Neural crest cell (in vitro differentiated cells): ENCODE data around the gene HOXB2. TPM values are rescaled to one million over a fixed set of nuclear protein-coding genes. Genes with fewer than 3 reads are reported as not detected.
A peak's percentile ranks its signal among the peaks of the same experiment; 100 is the strongest.

Source experiments
- DNase-seq: peaks from one replicate; pipeline ENCODE4 v3.0.0; 2021; ENCODE audit warnings: low read depth, mixed read lengths, low spot score
- H3K27ac Mint-ChIP-seq: one replicate; pipeline ENCODE4 v1.8.0; 2021; ENCODE audit warnings: mild to moderate bottlenecking, mixed read lengths; ENCODE audit not compliant: unreplicated experiment
- H3K27me3 Mint-ChIP-seq: 2 replicates; pipeline ENCODE4 v1.8.0; 2021; ENCODE audit warnings: low read depth, mild to moderate bottlenecking, mixed read lengths
- H3K36me3 Mint-ChIP-seq: 2 replicates; pipeline ENCODE4 v1.8.0; 2021; ENCODE audit warnings: low read depth, mild to moderate bottlenecking, mixed read lengths
- H3K4me1 Mint-ChIP-seq: 2 replicates; pipeline ENCODE4 v1.8.0; 2021; ENCODE audit warnings: mixed read lengths
- H3K4me3 Mint-ChIP-seq: one replicate; pipeline ENCODE4 v1.8.0; 2021; ENCODE audit warnings: mild to moderate bottlenecking, mixed read lengths
- H3K9me3 Mint-ChIP-seq: 2 replicates; pipeline ENCODE4 v1.8.0; 2021; ENCODE audit warnings: mixed read lengths
- total RNA-seq: library from RNA; stranded (reverse); gene quantifications from 2 replicates; pipeline ENCODE4 v1.2.1, GENCODE V29; 2021
- TF ChIP-seq, protein P1 (sequence below): fragments of 200-600 bp; sonication (generic); conservative IDR thresholded peaks from 2 replicates; pipeline ENCODE4 v1.5.0; 2021; ENCODE audit warnings: antibody characterized with exemption, mild to moderate bottlenecking

Gene HOXB2
- total RNA-seq, 1 donor from 2014 or later = 60.0 TPM

DNA sequence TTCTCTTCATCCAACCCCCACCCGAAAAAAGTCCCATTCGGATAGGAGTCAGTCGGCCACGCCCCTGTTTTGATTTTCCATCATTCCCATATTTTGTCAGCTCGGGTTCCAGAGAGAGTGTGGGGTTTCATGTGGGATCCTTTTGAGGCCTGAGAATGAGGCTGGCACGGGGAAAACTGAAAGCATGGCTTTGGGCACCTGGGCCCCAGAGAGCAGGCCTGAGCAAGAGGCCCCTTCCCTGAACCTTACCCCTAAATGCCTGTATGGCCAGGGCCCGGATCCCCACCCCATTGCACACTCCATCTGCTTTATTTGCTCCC lies 37.8 kb upstream of the HOXB2 start:
- Mint-ChIP-seq H3K36me3 (peaks cover 7% of the 10 kb centered on the region), H3K9me3 (no peaks in the 10 kb centered on the region), H3K4me1 (peaks cover 42% of the 10 kb centered on the region), H3K27ac (no peak overlapping the region), H3K27me3 (peaks cover 98% of the 10 kb centered on the region), H3K4me3 (peak overlapping the region; percentile 56)
- DNase-seq = no peak
- TF ChIP-seq, protein P1, sequence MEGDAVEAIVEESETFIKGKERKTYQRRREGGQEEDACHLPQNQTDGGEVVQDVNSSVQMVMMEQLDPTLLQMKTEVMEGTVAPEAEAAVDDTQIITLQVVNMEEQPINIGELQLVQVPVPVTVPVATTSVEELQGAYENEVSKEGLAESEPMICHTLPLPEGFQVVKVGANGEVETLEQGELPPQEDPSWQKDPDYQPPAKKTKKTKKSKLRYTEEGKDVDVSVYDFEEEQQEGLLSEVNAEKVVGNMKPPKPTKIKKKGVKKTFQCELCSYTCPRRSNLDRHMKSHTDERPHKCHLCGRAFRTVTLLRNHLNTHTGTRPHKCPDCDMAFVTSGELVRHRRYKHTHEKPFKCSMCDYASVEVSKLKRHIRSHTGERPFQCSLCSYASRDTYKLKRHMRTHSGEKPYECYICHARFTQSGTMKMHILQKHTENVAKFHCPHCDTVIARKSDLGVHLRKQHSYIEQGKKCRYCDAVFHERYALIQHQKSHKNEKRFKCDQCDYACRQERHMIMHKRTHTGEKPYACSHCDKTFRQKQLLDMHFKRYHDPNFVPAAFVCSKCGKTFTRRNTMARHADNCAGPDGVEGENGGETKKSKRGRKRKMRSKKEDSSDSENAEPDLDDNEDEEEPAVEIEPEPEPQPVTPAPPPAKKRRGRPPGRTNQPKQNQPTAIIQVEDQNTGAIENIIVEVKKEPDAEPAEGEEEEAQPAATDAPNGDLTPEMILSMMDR = no peak

GRCh38 chr17:48579760-48580554 lies 35.0 kb upstream of the HOXB2 start:
- peak overlapping the region; percentile 85 for H3K4me3 Mint-ChIP-seq
- H3K4me1 Mint-ChIP-seq = peaks cover 29% of the 10 kb centered on the region
- no peak for DNase-seq
- TF ChIP-seq, protein P1 = no peak
- H3K9me3 Mint-ChIP-seq = no peaks in the 10 kb centered on the region
- peaks cover 5% of the 10 kb centered on the region for H3K36me3 Mint-ChIP-seq
- H3K27ac Mint-ChIP-seq = no peak overlapping the region
- H3K27me3 Mint-ChIP-seq = peaks cover 82% of the 10 kb centered on the region

- peaks cover 5% of the 10 kb centered on the region for H3K36me3 Mint-ChIP-seq
- H3K9me3 Mint-ChIP-seq = no peaks in the 10 kb centered on the region
- peaks cover 76% of the 10 kb centered on the region for H3K27me3 Mint-ChIP-seq
- DNase-seq = no peak
- TF ChIP-seq, protein P1 = no peak
- H3K4me3 Mint-ChIP-seq = peak overlapping the region; percentile 85
- peaks cover 27% of the 10 kb centered on the region for H3K4me1 Mint-ChIP-seq
- no peak overlapping the region for H3K27ac Mint-ChIP-seq
Measured at GRCh38 chr17:48579471-48579759, 34.5 kb upstream of the HOXB2 start.

- TF ChIP-seq, protein P1 = no peak
- Mint-ChIP-seq H3K27me3 (peaks cover 71% of the 10 kb centered on the region), H3K4me3 (peak overlapping the region; percentile 85), H3K27ac (no peak overlapping the region), H3K4me1 (peaks cover 25% of the 10 kb centered on the region), H3K36me3 (peaks cover 5% of the 10 kb centered on the region), H3K9me3 (no peaks in the 10 kb centered on the region)
- no peak for DNase-seq
Measured at GRCh38 chr17:48578616-48579470, 33.9 kb upstream of the HOXB2 start.

DNA sequence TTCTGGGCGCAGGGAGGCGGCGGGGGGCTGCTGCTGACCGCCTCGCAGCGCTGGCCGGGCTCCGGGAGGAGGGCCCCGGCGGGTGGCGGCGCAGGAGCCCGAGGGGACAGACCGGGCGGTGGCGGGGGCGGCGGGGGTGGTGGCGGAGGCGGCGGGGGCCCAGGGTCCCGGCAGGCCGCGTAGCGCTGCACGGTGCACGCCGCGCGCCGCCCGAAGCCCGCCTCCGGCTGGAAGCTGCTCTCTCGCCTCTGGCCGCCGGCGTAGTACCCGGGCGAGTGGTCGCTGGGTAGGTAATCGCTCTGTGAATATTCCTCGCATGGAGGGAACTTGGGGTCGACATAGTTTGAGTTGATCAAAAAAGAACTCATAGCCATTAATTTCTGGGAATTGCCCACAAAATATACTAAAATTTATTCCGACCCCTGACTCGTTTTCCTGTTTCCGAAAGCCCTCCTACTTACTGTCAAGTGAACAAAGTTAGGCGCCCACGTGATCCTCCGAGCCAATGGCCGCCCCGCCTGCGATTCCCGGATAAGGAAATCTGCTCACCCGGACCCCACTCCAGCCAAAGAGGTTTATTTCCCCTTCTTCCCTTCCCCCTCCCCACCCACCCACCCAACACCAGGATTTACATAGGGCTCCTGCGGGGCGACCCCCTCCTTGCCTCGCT lies 33.2 kb upstream of the HOXB2 start, which contains the start of gene HOXB4:
TSS of gene HOXB4 (minus strand) at position 405 of the 670 bp plus-strand sequence. CDS start at position 374, 31 bp downstream.
- H3K4me3 Mint-ChIP-seq = peak within 1 kb of the TSS; percentile 90
- H3K9me3 Mint-ChIP-seq = no peaks in the 10 kb centered on the region
- H3K36me3 Mint-ChIP-seq = peaks cover 2% of the 10 kb centered on the region
- TF ChIP-seq, protein P1 = no peak
- peak; percentile 51 for DNase-seq
- H3K27me3 Mint-ChIP-seq = peaks cover 63% of the 10 kb centered on the region
- H3K4me1 Mint-ChIP-seq = peaks cover 23% of the 10 kb centered on the region
- peak within 1 kb of the TSS; percentile 87 for H3K27ac Mint-ChIP-seq
